NB4 (cell line): ENCODE results near the gene SLC6A19.

Experiments used
- CTCF ChIP-seq: IDR thresholded peaks from one replicate; pipeline ENCODE4 v1.5.1; 2012; ENCODE audit warnings: low read depth, low read length
- MYC ChIP-seq: IDR thresholded peaks from 2 replicates; pipeline ENCODE4 v1.6.1; 2011; ENCODE audit warnings: low read depth, low read length
- POLR2A ChIP-seq: IDR thresholded peaks from 2 replicates; pipeline ENCODE4 v1.6.1; 2011; ENCODE audit warnings: mild to moderate bottlenecking; ENCODE audit not compliant: insufficient read length; ENCODE audit errors: extremely low read depth

GRCh38 chr5:1270426-1270825 is 69.0 kb downstream of the SLC6A19 start:
- TF ChIP-seq POLR2A (no peak), CTCF (no peak), MYC (no peak)
